Mesenteric fat pad (tissue), 1 donor: Measurements from ENCODE around the gene C19orf73. TPM values are rescaled to one million over a fixed set of nuclear protein-coding genes. Genes with fewer than 3 reads are reported as not detected.
"Not testable (repeated sequence)": the region's sequence is repeated elsewhere in the genome, so short reads cannot be mapped to it uniquely, and the experiment has no call there.

ENCODE experiments used
- DNase-seq: peaks from one replicate; pipeline ENCODE4 v3.0.0-alpha.2; 2020; ENCODE audit warnings: low spot score
- total RNA-seq: library from RNA; stranded (reverse); fragmentation: NEBNext Ultra II Directional; extraction: Animal tissue kit (Norgen Biotek cat#: 25700); gene quantifications from one replicate; pipeline ENCODE4 v1.2.1, GENCODE V29; 2021
- donor health status: DM: yes; HTN: yes; CAD: no.

C19orf73 gene
- total RNA-seq, 1 donor from 2014 or later = not detected

DNA sequence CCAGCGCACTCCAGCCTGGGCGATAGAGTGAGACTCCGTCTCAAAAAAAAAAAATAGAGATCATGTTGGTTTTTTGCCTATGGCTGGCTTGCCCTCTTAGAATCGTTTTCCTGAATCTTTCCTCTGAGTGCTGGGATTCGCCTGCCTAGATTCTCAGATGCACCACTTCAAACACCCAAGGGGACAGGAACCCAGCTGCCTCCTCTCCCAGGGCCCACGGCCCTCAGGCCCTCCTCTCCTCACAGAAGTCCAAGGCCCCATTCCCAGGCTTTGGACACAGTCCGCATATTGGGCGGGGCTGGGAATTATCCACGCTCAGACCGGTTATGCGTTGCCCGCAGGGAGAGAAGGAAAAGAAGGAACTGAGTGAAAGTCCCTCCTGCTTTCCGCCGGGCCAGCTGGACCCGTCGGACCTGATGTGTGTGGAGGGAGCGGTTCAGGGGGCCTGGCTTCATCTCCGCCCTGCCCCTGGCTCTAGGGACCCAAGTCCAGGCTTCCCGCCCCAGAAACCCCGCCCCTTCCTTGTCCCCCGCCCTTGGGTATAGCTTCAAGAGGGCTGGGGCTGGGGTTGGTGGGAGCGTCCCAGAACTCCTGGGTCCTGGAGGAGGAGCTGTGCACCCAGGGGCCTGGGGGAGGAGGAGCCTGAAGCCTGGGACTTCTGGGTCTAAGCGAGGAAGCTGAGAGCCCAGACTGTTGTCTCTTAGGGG lies 6.2 kb upstream of the C19orf73 start:
- DNase-seq = no peak

DNA sequence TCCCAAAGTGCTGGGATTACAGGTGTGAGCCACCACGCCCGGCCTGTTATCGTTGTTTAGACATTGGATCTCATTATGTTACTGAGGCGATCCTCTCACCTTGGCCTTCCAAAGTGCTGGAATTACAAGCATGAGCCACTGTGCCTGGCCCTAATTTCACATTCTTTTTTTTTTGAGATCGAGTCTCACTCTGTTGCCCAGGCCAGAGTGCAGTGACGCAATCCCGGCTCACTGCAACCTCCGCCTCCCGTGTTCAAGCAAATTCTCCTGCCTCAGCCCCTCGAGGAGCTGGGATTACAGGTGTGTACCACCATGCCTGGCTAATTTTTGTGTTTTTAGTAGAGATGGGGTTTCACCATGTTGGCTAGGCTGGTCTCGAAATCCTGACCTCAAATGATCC lies 4.3 kb upstream of the C19orf73 start:
- not testable (repeated sequence) for DNase-seq

DNA sequence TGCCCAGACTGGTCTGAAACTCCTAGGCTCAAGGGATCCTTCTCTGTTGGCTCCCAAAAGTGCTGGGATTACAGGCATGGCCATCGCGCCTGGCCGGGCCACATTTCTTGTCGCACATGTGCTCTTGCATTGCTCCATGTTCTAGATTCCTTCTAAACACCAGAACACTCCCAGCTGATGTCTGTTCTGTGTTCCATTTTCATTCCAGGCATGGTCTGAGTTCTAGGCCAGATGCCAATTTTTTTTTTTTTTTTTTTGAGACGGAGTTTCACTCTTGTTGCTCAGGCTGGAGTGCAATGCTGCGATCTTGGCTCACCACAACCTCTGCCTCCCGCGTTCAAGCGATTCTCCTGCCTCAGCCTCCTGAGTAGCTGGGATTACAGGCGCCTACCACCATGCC lies 2.9 kb upstream of the C19orf73 start:
- DNase-seq = not testable (repeated sequence)

- DNase-seq = no peak
These were observed 1.9 kb upstream of the C19orf73 start for GRCh38 chr19:49120868-49121267.

DNA sequence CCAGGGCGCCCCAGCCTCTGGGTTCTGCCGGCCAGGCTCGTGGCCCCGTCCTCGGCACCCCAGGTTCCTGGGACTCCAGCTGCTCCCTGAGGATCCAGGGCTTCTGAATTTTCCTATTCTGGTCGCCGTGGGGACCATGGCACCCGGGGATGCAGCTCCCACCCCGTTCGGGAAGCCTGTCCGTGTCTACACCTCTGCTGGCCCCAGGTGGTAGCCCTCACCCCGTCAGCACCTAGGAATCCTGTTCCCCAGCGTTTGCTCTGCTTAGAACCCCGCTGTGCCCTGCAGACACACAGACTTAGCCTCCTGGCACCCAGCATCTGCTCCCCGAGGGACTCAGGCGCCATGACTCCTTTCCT lies 1.4 kb upstream of the C19orf73 start:
- no peak for DNase-seq

DNA sequence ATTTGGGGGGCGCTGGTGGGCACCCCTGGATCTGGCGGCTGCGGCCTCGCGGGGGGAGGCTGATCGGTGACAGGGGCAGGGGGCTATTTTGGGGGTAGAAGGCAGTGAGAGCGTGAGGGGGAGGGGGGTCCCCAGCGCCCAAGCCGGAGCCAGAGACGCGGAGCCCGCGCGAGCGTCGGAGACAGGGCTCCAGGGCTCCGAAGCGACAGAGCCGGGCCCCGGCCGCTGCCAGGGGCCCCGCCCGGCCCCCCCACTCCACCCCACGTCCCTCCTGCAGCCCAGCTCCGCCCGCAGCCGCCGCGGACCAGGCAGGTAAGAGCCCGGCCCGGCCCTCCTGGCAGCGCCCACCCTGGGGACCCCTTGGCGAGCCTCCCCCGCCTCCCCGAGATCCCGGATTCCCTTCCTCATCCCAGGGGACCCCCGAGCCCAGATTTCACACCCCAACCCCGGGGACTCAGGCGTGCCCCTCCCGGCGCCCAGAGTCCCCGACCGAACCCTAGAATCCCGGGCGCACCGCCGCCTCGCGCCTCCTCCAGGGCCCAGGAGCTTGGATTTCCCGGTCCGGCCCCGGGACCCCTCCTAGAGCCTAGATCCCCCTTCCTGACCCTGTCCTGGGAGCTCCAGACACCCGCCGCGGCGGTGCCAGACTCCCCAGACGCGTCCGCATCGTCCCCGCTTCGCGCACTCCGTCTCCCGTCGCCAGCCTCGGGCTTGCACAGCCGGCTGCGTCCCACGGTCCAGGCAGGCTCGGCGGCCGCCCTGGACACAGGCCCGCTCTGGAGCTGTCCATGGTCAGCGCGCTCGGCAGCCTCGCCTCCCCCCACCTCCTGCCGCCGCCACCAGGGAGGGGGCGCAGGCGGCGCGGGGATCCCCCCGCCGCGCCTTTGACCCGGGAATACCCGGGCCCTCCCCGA lies 725 bp upstream of the C19orf73 start, which contains the start of gene PPFIA3:
TSS of gene PPFIA3 (plus strand) at position 134 of the 914 bp plus-strand sequence. CDS start 8,330 bp downstream, outside the sequence.
- no peak for DNase-seq

DNA sequence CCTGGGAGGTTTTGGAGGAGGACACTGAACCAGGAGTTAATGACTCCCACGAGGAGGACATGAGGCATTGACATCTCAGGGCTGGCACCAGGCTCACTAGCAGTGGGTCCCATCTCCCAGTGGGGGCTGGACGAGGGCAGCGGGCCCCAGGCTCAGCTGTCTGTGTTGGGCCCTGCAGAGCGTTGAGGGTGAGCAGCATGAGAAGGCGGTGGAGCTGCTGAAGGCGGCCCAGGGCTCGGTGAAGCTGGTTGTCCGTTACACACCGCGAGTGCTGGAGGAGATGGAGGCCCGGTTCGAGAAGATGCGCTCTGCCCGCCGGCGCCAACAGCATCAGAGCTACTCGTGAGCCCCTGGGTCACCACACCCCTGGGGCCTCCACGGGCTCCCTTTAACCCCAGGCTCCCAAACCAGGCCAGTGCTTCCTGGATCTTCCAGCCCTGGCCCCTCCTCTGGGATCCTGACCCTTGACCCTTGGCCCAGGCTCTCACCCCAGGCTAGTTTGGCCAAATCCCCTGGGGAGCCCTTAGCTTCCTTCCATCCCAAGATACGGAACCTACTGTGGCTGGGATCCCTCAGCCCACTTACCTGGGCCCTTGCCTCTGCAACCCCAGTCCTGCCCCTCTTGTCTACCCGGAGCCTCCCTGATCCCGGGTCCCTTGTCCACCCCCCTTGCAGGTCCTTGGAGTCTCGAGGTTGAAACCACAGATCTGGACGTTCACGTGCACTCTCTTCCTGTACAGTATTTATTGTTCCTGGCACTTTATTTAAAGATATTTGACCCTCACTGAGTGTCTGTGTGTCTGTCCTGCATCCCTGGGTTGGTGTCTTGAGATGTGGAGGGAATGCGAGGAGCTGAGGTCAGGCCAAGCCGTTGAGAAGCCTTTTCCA lies 1.0 kb downstream of the C19orf73 start:
- DNase-seq = no peak

DNA sequence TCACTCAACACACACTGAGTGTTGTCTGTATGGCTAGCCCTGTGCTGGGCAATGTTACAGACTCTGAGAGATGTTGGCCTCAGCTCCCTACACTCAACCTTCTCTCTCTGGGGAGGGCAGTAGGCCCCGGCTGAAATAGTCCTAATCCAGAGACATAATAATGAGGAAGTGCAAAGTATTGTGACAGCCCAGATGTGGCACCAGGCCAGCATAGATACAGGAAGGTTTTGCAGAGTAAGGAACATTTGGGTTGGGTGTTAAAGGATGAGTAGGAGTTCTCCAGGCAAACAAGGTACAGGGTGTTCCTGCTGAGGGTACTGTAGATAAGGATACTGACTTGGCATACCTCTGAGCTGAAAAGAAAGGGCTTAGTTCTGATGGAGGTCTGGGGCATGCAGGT lies 2.4 kb downstream of the C19orf73 start:
- DNase-seq = no peak

- no peak for DNase-seq
These were observed 4.1 kb downstream of the C19orf73 start for GRCh38 chr19:49114630-49115363.

DNA sequence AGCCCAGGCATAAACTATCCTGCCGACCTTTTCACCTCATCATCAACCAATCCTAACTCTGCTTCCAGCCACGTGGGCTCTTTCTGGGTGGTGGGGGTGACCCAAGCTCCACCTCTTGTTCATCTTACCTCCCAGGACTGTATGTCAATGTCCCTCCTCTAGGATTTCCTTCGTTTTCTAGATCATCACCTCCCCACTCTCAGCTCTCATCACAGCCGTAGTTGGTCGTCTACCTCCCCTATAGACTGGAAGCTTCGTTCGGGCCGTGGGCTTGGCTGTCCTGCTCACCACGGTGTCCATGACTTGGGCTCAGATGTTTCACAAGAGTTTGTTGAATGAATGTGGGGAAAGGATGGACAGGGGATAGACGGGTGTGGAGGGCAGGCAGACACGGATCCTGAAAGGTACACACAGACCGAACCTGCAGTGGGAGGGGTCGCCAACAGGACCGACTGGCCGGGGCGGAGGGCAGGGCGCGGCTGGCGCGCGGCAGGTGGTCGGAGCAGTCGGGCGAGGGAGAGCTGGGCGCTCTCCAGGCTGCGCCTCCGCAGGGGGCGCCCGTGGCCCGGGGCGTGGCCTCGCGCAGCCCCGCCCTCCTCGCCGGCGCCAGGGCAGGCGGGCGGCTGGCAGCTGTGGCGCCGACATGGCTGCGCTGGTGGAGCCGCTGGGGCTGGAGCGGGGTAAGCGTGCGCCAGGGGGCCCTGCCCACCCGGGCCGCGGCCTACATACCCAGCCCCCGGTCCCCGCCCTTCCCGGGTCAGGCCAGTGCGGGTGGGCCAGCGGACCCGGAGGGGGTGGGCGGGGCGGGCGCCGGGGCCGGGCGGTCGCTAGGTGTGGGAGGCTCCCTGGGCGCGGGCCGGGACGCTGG lies 4.9 kb downstream of the C19orf73 start, which contains the start of gene LIN7B:
TSS of gene LIN7B (plus strand) at position 609 of the 868 bp plus-strand sequence. CDS start at position 644, 35 bp downstream.
- no peak for DNase-seq

DNA sequence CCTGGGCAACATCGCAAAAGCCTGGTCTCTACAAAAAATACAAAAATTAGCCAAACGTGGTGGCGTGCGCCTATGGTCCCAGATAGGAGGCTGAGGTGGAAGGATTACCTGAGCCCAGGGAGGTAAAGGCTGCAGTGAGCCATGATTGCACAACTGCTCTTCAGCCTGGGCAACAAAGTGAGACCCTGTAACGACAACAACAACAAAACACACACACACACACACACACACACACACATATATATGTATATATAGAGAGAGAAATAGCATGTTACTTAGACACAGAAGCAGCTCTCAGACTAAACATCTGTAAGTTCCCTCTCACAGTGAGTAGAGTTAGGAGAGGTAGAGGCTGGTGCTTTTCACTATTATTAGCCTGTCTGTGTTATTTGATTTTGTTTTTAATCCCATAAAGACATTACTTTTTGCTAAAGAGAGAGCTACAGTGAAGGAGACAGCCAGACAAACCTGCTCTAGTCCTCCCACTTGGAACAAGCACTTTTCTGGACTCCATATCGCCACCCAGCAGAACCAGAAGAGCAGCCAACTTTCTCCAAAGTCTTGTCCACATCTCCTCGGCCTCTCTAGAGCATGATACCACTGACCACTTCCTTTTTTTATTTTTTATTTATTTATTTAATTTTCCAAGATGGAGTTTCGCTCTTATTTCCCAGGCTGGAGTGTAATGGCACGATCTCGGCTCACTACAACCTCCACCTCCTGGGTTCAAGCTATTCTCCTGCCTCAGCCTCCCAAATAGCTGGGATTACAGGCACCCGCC lies 7.5 kb downstream of the C19orf73 start:
- no peak for DNase-seq

GRCh38 chr19:49110567-49110966 lies 8.4 kb downstream of the C19orf73 start:
- no peak for DNase-seq

- no peak for DNase-seq
These were observed 9.2 kb downstream of the C19orf73 start for GRCh38 chr19:49109569-49110233.

DNA sequence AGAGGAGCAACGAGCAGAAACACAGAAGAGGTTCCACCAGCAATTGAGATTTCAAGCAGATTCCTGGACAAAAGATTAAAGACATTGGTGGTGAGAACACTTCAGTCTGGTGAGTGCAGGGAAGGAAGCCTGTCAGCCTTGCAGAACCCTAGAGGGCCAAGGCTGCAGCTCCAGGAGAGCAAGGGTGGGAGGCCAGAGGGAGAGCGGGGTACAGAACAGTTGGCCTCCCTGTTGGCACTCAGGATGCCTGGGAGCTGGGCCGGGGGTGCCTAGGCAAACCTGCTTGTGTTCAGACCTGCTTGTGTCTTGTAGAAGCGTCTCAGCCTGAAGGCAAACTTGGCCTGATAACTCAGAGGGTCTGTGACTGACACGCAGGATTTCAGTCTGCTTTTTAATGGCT lies 9.9 kb downstream of the C19orf73 start:
- no peak for DNase-seq

DNA sequence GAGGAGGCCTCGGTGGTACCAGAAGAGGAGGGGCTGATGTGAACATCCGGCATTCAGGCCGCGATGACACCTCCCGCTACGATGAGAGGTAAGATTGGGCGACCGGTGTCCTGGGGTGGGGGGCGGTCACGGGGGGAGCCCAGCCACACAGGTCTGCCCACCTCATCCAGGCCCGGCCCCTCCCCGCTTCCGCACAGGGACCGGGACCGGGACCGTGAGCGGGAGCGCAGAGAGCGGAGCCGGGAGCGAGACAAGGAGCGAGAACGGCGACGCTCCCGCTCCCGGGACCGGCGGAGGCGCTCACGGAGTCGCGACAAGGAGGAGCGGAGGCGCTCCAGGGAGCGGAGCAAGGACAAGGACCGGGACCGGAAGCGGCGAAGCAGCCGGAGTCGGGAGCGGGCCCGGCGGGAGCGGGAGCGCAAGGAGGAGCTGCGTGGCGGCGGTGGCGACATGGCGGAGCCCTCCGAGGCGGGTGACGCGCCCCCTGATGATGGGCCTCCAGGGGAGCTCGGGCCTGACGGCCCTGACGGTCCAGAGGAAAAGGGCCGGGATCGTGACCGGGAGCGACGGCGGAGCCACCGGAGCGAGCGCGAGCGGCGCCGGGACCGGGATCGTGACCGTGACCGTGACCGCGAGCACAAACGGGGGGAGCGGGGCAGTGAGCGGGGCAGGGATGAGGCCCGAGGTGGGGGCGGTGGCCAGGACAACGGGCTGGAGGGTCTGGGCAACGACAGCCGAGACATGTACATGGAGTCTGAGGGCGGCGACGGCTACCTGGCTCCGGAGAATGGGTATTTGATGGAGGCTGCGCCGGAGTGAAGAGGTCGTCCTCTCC lies 11.1 kb downstream of the C19orf73 start:
- no peak for DNase-seq

GRCh38 chr19:49106648-49107135 lies 12.3 kb downstream of the C19orf73 start:
- no peak for DNase-seq

GRCh38 chr19:49104229-49104864 lies 14.6 kb downstream of the C19orf73 start:
- DNase-seq = no peak
